COLO668 (cell line): ENCODE data around the gene DCTN2.

Source experiments
- DNase-seq: peaks from one replicate; lab custom pipeline; 2025; ENCODE audit not compliant: unreplicated experiment; lab: John Stamatoyannopoulos, UW

DCTN2 gene

DNA sequence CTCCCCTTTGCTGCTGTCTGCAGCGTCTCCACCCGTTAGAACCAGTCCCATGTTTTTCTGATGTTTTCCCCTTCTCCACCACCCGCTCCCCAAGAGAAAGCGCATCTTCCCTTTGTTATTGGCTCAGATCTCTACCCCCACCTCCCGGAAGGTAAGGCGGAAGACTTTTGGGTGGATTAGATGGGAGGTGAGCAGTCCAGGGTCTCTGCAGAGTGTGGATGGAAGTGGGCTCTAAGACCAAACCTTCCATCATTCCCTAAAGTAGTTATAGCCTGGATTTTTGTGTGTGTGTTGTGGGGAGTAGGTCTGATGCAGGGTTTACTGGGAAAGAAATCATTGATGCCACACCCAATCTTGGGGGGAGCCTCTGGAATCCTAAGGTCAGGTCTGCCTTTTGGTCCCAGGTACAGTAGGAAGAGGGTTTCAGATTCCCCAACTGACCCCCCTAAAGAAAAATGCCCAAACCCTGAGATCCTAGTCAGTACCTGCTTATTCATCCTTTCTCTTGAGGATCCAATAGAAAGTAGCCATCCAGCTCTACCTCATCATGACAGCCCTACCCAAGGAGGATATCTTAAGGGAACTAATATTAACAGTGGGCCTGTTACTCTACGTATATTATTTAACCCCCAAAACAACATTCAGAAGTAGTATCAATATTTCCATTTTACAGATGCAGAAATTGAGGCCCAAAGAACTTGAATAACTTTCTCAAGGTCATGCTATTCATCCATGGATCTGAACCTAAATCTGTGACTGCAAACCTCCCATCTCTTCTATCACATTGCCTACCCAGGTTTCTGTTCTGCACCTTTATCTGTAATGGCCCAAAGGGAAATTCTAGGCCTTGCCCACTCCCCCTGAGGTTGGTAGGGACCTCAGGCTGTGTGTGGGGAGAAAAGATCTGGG lies 3.9 kb upstream of the DCTN2 start:
- DNase-seq: no peak

DNA sequence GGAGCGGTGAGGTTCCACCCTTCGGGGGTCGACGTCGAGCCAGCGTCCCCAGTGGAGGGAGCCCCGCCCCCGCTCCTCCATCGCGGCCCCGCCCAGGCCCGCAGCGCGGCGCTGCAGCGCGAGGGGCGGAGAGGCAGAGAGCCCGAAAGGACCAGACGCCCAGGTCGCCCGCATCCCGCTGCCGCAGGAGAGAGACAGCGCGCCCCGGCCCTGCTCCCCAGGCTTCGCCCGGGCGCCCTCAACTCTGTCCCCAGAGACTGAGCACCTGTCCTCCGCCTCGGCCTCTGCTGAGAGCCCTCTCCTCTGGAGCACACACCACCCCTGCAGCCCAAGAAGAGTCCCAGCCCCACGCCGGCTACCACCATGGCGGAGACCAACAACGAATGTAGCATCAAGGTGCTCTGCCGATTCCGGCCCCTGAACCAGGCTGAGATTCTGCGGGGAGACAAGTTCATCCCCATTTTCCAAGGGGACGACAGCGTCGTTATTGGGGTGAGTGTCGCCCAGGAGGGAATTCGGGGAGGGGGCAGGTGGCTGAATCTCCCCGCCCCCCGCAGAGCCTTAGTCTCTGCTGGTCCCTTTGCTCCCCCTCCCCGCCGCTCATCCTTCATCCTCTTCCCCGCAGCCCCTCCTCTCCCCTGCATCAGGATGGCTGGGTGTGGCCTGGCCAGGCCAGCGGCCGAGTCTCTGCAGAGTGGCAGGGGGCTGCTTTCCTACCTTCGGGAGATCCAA lies 3.1 kb upstream of the DCTN2 start, which contains the start of gene KIF5A:
TSS of gene KIF5A (plus strand) at position 136 of the 732 bp plus-strand sequence. CDS start at position 364, 228 bp downstream.
- DNase-seq: peak; percentile 13

DNA sequence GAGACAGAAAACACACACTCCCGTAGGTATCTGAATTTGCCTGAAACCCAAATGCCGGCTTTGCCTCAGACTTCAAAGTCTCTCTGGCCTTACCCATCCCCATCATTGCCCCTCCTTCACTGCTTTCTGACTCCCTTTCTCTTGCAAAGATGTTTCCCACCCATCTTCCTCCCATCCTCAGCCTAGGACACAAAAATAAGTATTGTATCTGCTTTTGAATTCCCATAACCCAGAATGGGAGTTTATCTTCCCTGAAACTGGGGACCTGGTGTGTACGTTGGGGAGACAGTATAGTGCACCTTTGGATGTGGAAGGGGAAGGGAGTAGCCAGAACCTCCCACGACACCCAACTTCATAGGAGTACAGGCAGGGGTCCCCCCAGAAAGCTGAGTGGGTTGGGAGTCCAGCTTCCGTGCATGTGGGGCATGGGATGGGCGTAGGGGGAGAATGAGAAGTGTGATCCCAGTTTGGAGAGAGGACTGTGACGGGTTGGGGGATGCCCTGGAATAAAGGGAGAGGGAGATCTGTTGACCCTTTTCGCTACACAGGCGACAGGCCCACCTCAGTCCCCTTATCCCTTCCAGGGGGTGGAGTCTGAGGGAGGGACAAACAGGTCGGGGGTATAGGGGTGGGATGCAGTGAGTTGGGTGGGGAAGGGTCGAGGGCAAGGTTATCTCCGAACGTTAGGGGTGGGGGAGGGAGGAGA lies 2.4 kb upstream of the DCTN2 start:
- DNase-seq: no peak

DNA sequence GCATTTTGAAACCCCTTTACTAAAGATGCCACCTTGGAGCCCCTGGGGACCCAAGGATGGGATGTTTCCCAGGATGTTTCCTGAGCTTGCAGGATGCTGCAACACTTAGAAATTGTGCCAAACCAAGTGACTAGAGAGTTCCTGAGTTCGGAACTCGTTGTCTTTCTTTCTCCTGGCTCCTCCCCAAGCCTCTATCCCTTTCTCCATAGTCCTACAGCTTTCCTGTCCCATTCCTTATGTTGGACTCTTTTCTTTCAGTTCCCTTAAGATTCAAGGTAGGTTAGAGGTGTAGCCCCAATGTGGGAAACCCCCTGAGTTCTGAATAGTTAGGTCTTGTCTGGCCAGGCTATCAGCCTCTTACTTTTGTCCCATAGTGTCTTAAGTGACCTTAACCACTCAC lies 1.5 kb upstream of the DCTN2 start:
- DNase-seq: no peak

DNA sequence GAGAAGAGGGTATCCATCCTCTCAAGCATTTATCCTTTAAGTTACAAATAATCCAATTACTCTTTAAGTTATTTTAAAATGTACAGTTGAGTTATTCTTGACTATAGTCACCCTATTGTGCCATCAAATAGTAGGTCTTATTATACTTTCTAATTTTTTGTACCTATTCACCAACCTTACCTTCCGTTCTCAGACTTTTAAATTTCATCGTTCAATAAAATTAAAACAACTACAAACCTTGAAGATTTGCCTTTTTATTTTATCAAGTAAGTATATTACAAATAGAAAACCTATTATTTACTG lies 972 bp upstream of the DCTN2 start:
- no peak for DNase-seq

DNA sequence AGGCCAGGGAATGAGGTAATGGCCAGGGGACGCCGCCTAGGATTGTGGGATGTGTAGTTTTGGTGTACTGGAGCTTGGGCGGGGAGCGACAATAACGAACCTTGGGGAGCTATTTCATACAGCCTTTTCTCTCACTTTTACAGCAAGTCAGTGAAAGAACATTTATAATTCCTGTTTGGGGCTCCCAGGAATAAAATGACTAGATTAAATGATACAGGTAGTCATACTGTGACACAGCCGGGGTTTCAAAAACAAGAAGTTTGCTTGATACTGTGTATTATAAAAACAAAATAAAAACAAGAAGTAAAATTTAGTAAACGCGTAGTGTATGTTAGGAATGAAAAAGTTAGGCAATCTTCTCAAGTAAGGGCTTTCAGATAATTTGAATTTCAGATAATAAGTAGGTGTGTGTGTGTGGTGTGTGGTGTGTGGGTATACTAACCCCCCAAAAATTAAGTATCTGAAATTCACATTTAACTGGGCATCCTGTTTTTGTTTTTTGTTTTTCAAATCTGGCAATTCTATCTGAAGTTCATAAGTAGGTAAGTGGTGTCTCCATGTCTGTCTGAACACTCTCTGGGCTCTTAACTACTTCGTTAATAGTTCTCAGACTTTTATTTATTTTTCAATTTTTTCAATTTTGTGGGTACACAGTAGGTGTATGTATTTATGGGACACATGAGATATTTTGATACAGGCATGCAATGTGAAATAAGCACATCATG lies 458 bp upstream of the DCTN2 start:
- no peak for DNase-seq

DNA sequence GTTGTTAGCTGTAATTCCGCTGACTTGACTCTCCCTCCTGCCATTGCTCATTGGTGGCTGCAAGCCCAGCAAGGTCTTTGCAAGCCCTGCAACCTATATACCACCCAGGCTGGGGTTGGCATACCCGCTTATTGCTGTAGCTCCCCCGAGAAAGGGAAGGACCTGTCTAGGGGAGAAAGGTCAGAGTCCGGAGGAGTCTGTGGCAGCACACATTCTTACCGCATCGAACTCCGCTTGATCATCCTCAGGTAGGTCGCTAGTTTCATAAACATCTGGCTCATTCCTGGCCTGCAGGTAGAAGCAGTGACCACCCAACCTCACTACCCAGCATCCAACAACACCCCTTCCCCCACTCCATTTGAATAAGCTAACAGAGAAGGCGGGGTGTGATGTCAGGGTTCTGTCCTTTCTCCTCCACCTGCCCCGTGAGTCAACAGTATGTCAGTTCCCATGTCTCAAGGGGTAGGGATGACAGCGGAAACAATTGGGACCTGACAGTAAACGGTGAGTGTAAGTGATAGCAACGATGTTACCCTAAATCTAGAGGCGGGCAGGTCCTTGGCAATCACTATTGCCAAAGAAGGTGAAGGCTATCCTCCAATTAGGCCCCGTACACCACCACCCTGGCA lies 1.1 kb downstream of the DCTN2 start:
- DNase-seq: peak; percentile 60

DNA sequence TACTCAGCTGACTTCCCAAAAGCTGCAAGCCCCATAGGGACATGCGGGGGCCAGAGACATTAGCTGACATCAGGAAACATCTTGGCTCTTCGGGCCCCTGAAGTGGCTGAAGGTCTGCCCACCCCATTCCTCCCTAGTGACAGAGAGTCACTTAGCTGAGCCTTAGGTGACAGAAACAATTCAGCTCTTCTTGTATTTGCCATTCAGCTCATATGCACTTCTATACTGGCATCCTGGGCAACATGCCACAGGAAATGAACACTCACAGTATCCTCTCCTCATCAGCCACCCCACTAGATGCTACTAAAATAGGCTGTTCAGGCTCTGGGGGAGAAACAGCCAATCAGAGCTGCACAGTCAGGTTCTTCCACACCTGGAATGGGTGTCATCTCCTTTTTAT lies 3.4 kb downstream of the DCTN2 start:
- no peak for DNase-seq

DNA sequence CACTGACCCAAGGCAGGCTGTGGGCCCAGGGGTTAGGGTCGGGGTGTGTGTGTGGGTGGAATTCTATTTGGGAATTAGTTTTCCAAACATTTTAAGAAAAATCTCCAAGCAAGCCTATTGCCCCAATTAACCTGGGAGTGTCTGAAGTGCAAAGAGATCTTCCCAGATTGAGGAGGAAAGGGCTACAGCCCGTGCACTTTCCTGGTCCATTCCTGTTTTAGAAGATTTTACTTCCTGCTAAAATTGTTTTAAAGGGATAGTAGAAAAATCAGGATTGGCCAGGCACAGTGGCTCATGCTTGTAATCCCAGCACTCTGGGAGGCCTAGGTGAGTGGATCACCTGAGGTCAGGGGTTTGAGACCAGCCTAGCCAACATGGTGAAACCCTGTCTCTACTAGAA lies 5.3 kb downstream of the DCTN2 start:
- DNase-seq: no peak

DNA sequence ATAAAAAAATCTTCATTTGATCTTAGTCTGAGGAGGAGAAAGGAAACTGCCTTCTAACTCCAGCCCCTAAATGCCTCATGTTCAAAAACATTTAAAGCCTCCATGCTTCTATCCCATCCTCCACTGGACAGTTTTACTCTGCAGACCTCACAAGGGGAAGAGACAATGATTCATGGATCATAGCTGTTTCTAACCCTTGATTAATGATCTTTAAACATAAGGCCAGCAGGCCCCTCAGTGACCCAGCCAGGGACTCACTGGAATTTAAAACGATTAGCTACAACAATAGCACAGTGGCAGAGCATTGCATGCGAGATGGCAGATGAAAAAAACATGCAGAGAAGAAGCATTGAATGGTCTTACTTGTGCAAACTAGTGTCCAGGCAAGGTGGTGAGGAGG lies 6.0 kb downstream of the DCTN2 start:
- DNase-seq: no peak

DNA sequence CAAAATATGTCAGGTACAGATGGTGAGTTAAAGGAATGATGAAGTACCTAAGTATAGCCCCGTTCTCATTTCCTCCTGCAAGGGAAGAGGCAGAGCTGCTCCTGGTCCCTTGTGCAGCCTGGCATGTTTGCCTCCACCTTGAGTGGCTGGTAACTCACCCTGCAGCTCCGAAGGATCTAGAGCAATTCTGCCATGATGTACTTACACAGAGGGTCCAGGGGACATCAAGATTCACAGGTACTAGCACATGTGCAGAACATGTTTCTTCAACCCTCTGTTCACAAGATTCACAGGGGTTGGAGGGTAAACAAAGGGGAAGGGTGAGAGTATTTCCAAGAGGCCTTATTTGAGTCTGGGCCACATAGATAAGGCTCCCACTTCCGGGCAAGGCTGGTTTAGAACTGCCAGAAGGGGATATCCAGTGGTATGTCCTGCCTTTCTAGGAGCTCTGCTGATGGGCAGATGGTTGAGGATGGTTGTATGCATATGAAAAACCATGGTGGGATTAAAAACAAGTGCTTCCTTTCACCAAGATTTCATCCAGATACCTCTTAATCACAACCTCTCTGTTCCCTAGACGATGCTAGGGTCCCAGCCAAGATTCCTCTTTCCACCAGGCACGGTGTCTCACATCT lies 7.7 kb downstream of the DCTN2 start:
- DNase-seq: no peak

DNA sequence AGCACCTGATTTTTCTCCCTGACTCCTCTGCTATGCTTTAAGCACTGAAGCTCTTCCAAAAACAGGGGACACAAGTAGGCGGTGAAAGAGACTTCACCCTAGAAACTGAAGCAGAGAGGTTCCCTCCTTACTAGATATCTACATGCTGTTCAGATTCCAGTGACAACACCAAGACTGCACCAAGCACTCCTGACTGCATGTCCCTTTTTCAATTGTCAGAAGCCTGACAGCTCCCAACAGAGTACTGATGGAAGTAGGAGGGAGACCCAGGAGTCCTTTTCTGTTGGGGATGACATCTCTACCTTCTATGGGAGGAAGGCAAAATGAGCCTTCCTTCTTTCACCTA lies 10.4 kb downstream of the DCTN2 start:
- no peak for DNase-seq

DNA sequence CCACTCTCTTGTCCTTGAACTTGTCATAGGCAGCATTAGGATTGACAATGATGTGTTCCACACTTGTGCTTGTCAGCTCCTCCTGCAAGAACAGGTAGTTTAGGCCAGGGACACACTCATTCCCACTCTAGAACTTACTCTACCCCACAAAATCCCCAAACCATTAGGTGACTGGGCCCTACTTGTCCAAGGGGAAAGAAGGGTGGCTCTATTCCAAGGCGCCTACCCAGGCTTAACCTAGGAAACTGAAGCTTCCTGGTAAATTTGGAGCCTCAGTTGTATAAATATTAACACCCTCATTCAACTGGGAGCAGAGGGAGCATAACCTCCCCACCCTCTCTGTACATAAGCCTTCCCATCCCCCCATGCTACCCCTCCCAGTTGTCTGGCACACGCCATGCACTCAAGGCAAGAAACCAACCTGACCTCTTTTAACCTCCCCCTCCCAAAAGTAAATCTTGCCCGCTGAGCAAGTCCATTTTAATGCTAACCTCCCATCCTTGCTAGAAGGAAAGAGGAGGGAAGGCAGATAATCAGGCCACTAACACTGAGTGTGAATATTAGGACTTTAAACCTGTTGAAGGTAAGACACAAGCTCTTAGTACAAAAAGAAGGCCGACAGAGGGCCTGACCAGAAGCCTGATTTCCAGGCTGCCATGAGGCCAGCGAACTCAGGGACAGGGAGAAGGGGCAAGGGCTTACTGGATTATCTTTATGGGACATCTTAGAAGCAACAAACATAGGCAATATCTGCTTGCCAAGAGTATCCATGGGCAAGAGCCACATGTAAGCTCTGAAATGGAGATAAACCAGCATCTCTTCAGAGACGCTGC lies 11.0 kb downstream of the DCTN2 start:
- DNase-seq: no peak

DNA sequence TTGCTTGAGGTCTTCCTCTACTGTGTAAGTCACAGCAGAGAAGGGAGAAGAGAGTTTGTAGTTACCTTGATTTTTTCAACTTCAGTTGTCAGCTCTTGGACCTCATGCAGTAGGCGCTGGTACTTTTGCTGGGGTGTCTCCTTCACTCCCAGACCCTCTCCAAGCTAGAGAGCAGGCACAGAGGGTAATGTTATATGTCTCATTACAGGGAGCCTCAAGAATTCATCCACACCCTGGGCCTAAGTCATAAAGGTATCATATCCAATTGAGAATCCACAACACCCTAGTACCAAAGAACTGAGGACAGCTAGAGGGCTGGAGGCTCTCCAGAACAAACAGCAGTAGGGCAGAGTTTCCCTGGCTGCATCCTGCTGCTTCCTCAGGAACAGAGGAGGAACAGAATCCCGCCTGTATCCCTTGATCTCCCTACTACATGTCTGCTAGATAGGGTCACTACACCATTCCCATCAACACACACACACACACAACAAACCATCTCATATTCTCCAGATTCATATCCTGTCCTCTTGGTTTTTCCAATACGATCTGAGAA lies 11.9 kb downstream of the DCTN2 start:
- no peak for DNase-seq

DNA sequence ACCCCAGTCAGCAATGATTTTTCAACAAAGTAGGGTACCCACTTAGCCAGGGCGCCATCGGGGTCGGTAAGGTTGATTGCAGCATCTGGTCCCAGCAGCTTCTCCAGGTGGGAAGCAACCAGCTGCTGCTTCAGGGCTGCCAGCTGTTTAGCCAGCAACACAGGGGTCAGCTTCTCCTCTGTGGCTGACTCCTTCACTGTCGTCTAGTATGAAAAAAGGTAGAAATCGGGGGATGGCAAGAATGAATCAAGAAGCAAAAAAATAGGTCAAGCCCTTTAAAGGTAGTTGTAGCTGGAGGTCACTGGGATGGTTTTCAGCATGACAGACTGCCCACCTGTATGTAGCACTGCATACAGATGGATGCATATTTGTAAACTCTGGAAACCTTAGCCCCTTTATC lies 12.7 kb downstream of the DCTN2 start:
- no peak for DNase-seq

DNA sequence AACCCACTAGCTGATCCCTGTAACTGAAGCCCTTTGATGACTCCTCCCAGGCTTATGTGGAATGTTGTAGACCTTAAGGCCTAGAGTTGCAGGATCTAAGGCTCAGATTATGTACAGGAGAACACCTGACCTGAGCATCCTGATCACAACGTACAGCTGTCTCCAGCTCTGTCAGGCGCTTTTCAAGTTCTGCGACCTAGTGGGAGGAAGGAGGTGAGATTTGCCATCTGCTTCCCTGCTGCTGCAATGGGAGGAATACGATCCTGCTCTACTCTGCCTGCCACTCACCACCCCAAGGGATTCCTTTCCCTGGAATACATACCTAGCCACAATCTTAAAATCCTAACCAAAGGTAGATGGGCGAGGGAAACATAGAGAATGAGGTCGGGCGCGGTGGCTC lies 13.9 kb downstream of the DCTN2 start:
- no peak for DNase-seq

DNA sequence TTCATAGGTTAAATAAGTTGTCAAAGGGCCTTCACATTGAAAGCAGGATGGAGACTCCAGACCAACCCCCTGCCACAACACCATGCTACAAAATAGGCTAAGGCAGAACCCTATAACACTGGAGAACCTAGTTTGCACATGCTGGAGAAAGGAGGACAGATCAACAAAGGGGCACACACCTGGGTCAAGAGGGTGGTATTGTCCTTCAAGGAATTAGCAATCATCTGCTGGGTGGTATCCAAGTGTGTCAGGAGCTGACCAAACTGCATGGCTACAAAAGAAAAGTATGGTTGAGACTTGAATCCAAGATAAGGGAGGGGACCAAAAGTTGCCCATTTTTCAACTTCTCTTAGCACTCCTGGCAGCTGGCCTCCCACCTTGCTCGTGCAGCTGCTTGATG lies 15.2 kb downstream of the DCTN2 start:
- DNase-seq: no peak

DNA sequence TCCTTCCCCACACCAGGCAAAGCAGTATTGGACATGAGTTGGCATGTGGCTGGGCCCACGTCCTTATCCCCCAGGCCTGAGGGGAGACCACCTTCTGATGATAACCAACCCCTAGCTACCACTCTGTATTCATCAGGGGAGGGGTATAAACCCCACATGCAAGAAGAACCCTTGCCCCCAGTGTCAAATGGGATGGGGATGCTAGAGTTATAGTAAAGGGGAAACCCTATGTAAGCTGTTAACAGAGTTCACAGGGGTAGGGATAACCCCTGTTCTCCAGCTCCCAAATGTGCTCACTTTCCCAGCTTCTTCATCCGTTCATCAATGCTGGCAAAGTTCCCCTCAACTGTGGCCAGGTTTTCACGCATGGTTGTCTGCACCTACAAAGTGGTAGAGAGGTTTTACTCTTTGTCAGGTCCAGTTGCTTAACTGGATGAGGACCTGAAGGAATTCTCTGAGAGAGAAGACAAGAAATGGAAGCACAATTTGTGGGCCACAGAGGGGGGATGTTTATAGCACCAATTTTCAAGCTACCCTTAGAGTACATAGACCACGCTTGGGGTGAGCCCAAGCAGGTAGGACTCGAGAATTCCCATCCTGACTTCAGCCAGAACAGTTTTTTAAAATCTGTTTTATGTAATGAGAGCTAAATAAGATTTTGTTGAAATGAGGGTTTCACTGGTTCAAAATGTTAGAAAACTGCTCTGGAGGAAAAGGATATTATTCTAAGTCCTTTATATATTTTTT lies 16.4 kb downstream of the DCTN2 start:
- no peak for DNase-seq

DNA sequence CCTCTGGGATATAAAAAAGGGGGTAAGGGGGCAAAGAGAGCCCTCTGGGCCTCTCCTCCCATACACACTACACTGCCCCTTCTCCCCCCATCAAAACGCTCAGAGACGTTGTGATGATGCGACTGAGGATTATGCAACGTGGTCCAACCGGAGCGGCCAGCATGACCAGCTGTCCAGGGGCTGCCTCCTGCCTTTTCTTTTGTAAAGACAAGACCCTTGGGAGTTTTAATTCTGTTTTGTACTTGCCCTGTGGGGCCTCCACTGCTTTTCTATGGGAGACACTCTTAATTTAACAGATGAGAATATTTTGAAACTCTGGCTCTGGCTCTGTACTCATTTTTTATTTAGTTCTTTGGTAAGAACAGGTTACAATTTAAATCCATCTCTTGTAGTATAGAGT lies 17.2 kb downstream of the DCTN2 start:
- no peak for DNase-seq
